ENCODE results near the gene CDH13.

Gene CDH13

GRCh38 chr16:82758406-82758805 lies 131.6 kb downstream of the CDH13 start:
- no peak overlapping the region for H3K4me3 ChIP-seq (ENCODE audit: low read depth, low read length)
- in situ Hi-C loops (cut with HindIII; ENCODE audit: low sequenced_read_pairs) = no loop called here
- no peak for DNase-seq (ENCODE audit: low read depth, low spot score)
- no peak for TF ChIP-seq CTCF (IDR thresholded peaks at IDR 0.05; ENCODE audit: low read depth, low read length)

GRCh38 chr16:82758904-82759303 lies 132.1 kb downstream of the CDH13 start:
- DNase-seq (ENCODE audit: low read depth, low spot score) = no peak
- no peak for TF ChIP-seq CTCF (IDR thresholded peaks at IDR 0.05; ENCODE audit: low read depth, low read length)
- H3K4me3 ChIP-seq (ENCODE audit: low read depth, low read length) = no peak overlapping the region
- in situ Hi-C loops (cut with HindIII; ENCODE audit: low sequenced_read_pairs) = no loop called here

GRCh38 chr16:82761236-82761635 lies 134.5 kb downstream of the CDH13 start:
- no peak for TF ChIP-seq CTCF (IDR thresholded peaks at IDR 0.05; ENCODE audit: low read depth, low read length)
- H3K4me3 ChIP-seq (ENCODE audit: low read depth, low read length) = no peak overlapping the region
- DNase-seq (ENCODE audit: low read depth, low spot score) = peak; percentile 70
- in situ Hi-C loops (cut with HindIII; ENCODE audit: low sequenced_read_pairs) = no loop called here

GRCh38 chr16:82761858-82762257 lies 135.1 kb downstream of the CDH13 start:
- peak; percentile 52 for DNase-seq (ENCODE audit: low read depth, low spot score)
- peak overlapping the region; percentile 10 for H3K4me3 ChIP-seq (ENCODE audit: low read depth, low read length)
- no peak for TF ChIP-seq CTCF (IDR thresholded peaks at IDR 0.05; ENCODE audit: low read depth, low read length)
- in situ Hi-C loops (cut with HindIII; ENCODE audit: low sequenced_read_pairs) = no loop called here

GRCh38 chr16:82763371-82763770 lies 136.6 kb downstream of the CDH13 start:
- in situ Hi-C loops (cut with HindIII; ENCODE audit: low sequenced_read_pairs) = no loop called here
- TF ChIP-seq CTCF (IDR thresholded peaks at IDR 0.05; ENCODE audit: low read depth, low read length) = no peak
- no peak overlapping the region for H3K4me3 ChIP-seq (ENCODE audit: low read depth, low read length)
- DNase-seq (ENCODE audit: low read depth, low spot score) = no peak

GRCh38 chr16:82767198-82767597 lies 140.4 kb downstream of the CDH13 start:
- H3K4me3 ChIP-seq (ENCODE audit: low read depth, low read length) = no peak overlapping the region
- TF ChIP-seq CTCF (IDR thresholded peaks at IDR 0.05; ENCODE audit: low read depth, low read length) = no peak
- in situ Hi-C loops (cut with HindIII; ENCODE audit: low sequenced_read_pairs) = no loop called here
- DNase-seq (ENCODE audit: low read depth, low spot score) = no peak

GRCh38 chr16:82767808-82768207 lies 141.0 kb downstream of the CDH13 start:
- no peak for DNase-seq (ENCODE audit: low read depth, low spot score)
- H3K4me3 ChIP-seq (ENCODE audit: low read depth, low read length) = no peak overlapping the region
- no peak for TF ChIP-seq CTCF (IDR thresholded peaks at IDR 0.05; ENCODE audit: low read depth, low read length)
- in situ Hi-C loops (cut with HindIII; ENCODE audit: low sequenced_read_pairs) = no loop called here

All from astrocyte of the spinal cord (primary cell).